H1 (cell line): ENCODE data around the gene GSTCD. TPM values are rescaled to one million over a fixed set of nuclear protein-coding genes. Genes with fewer than 3 reads are reported as not detected.

Experiments
- CTCF ChIA-PET: fragments of 300-600 bp; sonication (Branson Sonifier 250); formaldehyde crosslinking; loops from one replicate; lab custom pipeline; 2021; ENCODE audit not compliant: partially characterized antibody; lab: Charles Lee
- POLR2A ChIA-PET: fragments of 300-600 bp; sonication (Branson Sonifier 250); formaldehyde crosslinking; loops from one replicate; lab custom pipeline; 2021; ENCODE audit warnings: inconsistent platforms; ENCODE audit not compliant: partially characterized antibody; lab: Charles Lee
- DNase-seq, 2 experiments: peaks; one replicate each; pipeline versions ENCODE4 v3.0.0 to v3.0.0-alpha.2; 2010 to 2022; ENCODE audit warnings: low spot score in 2 of 2, low read depth in 1 of 2, mixed read lengths in 1 of 2
- FAIRE-seq: peaks from 2 replicates; lab custom pipeline; 2011; peaks lifted over from hg19 to GRCh38; lab: Jason Lieb, UNC
- H2AFZ ChIP-seq: 2 replicates; pipeline ENCODE4 v1.8.1; 2012; ENCODE audit warnings: low read length, inconsistent platforms
- H2AK5ac ChIP-seq: 2 replicates; pipeline ENCODE4 v1.6.1; 2013; ENCODE audit warnings: low read depth, low read length
- H2BK120ac ChIP-seq: replicated peaks from 2 replicates; pipeline ENCODE3; 2013; ENCODE audit warnings: low read depth, low read length, inconsistent platforms
- H2BK12ac ChIP-seq: 2 replicates; pipeline ENCODE4 v1.6.1; 2013; ENCODE audit warnings: low read depth, low read length
- H2BK15ac ChIP-seq: 2 replicates; pipeline ENCODE4 v1.6.1; 2013; ENCODE audit warnings: low read length
- H2BK20ac ChIP-seq: 2 replicates; pipeline ENCODE4 v1.6.1; 2013; ENCODE audit warnings: low read length
- H2BK5ac ChIP-seq: 2 replicates; pipeline ENCODE4 v1.6.1; 2013; ENCODE audit warnings: low read depth, low read length
- H3K14ac ChIP-seq: 2 replicates; pipeline ENCODE4 v1.6.1; 2013; ENCODE audit warnings: inconsistent platforms; ENCODE audit not compliant: insufficient read length
- H3K18ac ChIP-seq: 2 replicates; pipeline ENCODE4 v1.6.1; 2013; ENCODE audit warnings: low read length; ENCODE audit errors: extremely low read depth
- H3K23ac ChIP-seq: 2 replicates; pipeline ENCODE4 v1.6.1; 2013; ENCODE audit warnings: inconsistent platforms; ENCODE audit not compliant: insufficient read length
- H3K23me2 ChIP-seq: 2 replicates; pipeline ENCODE4 v1.6.1; 2013; ENCODE audit warnings: low read depth, low read length
- H3K27ac ChIP-seq: 2 replicates; pipeline ENCODE4 v1.6.1; 2011; ENCODE audit warnings: low read depth, low read length, inconsistent platforms
- H3K27me3 ChIP-seq, 4 experiments: replicated peaks in 1 of 4; 1 replicate in 1 of 4; 2 replicates in 3 of 4; pipeline versions ENCODE4 v1.6.1 to v1.8.1; 2011 to 2013; ENCODE audit warnings: low read length in 3 of 4, mild to moderate bottlenecking in 3 of 4, inconsistent platforms in 2 of 4, mixed read lengths in 2 of 4, moderate library complexity in 1 of 4; ENCODE audit not compliant: control insufficient read depth in 3 of 4, insufficient read depth in 3 of 4; ENCODE audit errors: extremely low read depth in 1 of 4
- H3K36me3 ChIP-seq, 4 experiments: 2 replicates each; pipeline versions ENCODE4 v1.6.1 to v1.8.1; 2011 to 2013; ENCODE audit warnings: mild to moderate bottlenecking in 4 of 4, low read length in 3 of 4, moderate library complexity in 2 of 4, control low read depth in 1 of 4, inconsistent platforms in 1 of 4; ENCODE audit not compliant: insufficient read depth in 4 of 4, control insufficient read depth in 2 of 4
- H3K4ac ChIP-seq: replicated peaks from 2 replicates; pipeline ENCODE3; 2013; ENCODE audit warnings: low read length, low read depth, mixed read lengths, inconsistent platforms; ENCODE audit not compliant: insufficient read length
- H3K4me1 ChIP-seq, 4 experiments: replicated peaks in 1 of 4; 1 replicate in 1 of 4; 2 replicates in 3 of 4; pipeline versions ENCODE4 v1.6.1 to v1.8.1; 2011 to 2013; ENCODE audit warnings: low read length in 3 of 4, inconsistent platforms in 2 of 4, mixed read lengths in 1 of 4; ENCODE audit not compliant: insufficient read depth in 4 of 4, control insufficient read depth in 3 of 4
- H3K4me2 ChIP-seq, 2 experiments: 2 replicates each; pipeline versions ENCODE4 v1.6.1 to v1.8.1; 2011 to 2013; ENCODE audit warnings: low read depth in 2 of 2, low read length in 2 of 2, control low read depth in 1 of 2, inconsistent platforms in 1 of 2, mild to moderate bottlenecking in 1 of 2; ENCODE audit not compliant: insufficient read depth in 1 of 2
- H3K4me3 ChIP-seq, 4 experiments: fragments of 200-600, 300-600 bp in 1 of 4; sonication (generic), shearing (Covaris generic), sonication (Bioruptor Twin) in 1 of 4; 2 replicates each; pipeline versions ENCODE4 v1.5.1 to v1.8.1; 2011 to 2016; ENCODE audit warnings: low read length in 4 of 4, low read depth in 3 of 4, control low read depth in 2 of 4, inconsistent platforms in 2 of 4, mild to moderate bottlenecking in 2 of 4, mixed read lengths in 1 of 4, moderate library complexity in 1 of 4; ENCODE audit not compliant: insufficient read depth in 2 of 4; ENCODE audit errors: extremely low read depth in 1 of 4
- H3K56ac ChIP-seq: replicated peaks from 2 replicates; pipeline ENCODE3; 2013; ENCODE audit warnings: low read depth, mild to moderate bottlenecking, mixed read lengths, low read length, inconsistent platforms; ENCODE audit not compliant: insufficient read length
- H3K79me1 ChIP-seq: 2 replicates; pipeline ENCODE4 v1.6.1; 2013; ENCODE audit warnings: low read depth, low read length, control low read depth
- H3K79me2 ChIP-seq, 2 experiments: 2 replicates each; pipeline versions ENCODE4 v1.6.1 to v1.8.1; 2012 to 2013; ENCODE audit warnings: low read length in 2 of 2, mild to moderate bottlenecking in 2 of 2, inconsistent platforms in 1 of 2; ENCODE audit not compliant: insufficient read depth in 2 of 2, control insufficient read depth in 1 of 2
- H3K9ac ChIP-seq, 4 experiments: replicated peaks in 1 of 4; 1 replicate in 1 of 4; 2 replicates in 3 of 4; pipeline versions ENCODE4 v1.6.1 to v1.8.1; 2011 to 2013; ENCODE audit warnings: low read depth in 3 of 4, low read length in 3 of 4, control low read depth in 2 of 4, mild to moderate bottlenecking in 2 of 4, moderate library complexity in 2 of 4, inconsistent platforms in 1 of 4; ENCODE audit errors: extremely low read depth in 1 of 4
- H3K9me3 ChIP-seq, 2 experiments: 2 replicates each; pipeline versions ENCODE4 v1.6.1 to v1.8.1; 2012 to 2013; ENCODE audit warnings: mild to moderate bottlenecking in 2 of 2, moderate library complexity in 2 of 2, control low read depth in 1 of 2, inconsistent platforms in 1 of 2, low read depth in 1 of 2, low read length in 1 of 2, mixed read lengths in 1 of 2; ENCODE audit not compliant: insufficient read depth in 2 of 2
- H4K20me1 ChIP-seq, 2 experiments: replicated peaks in 1 of 2; 2 replicates each; pipeline versions ENCODE3 to v1.8.1; 2011 to 2013; ENCODE audit warnings: inconsistent platforms in 2 of 2, low read length in 2 of 2, mild to moderate bottlenecking in 1 of 2; ENCODE audit not compliant: insufficient read depth in 2 of 2, control insufficient read depth in 1 of 2
- H4K5ac ChIP-seq: 2 replicates; pipeline ENCODE4 v1.6.1; 2013; ENCODE audit warnings: low read length, low read depth, mixed read lengths, inconsistent platforms; ENCODE audit not compliant: insufficient read length
- H4K8ac ChIP-seq: 2 replicates; pipeline ENCODE4 v1.8.0; 2013; ENCODE audit warnings: mild to moderate bottlenecking, moderate library complexity, low read length, inconsistent platforms; ENCODE audit not compliant: insufficient read depth; ENCODE audit errors: extremely low read depth
- H4K91ac ChIP-seq: replicated peaks from 2 replicates; pipeline ENCODE3; 2013; ENCODE audit warnings: low read length, mixed read lengths, inconsistent platforms; ENCODE audit not compliant: insufficient read length
- WGBS, 2 experiments: shearing (Covaris generic) in 1 of 2; methylation state at CpG; one replicate each; pipeline versions ENCODE4 v1.1.6 to v1.1.7; 2013 to 2015; ENCODE audit warnings: low lambda C conversion rate in 2 of 2, mixed read lengths in 2 of 2, inconsistent platforms in 1 of 2, low coverage in 1 of 2, missing lambda C conversion rate in 1 of 2; ENCODE audit not compliant: insufficient replicate concordance in 2 of 2, insufficient coverage in 1 of 2, insufficient read length in 1 of 2; ENCODE audit errors: extremely low coverage in 1 of 2, missing lambda C conversion rate in 1 of 2; 5-methylcytosine and 5-hydroxymethylcytosine counted together
- polyA plus RNA-seq, 7 experiments: library from polyadenylated mRNA; depleted of rRNA in 3 of 7; stranded (reverse) in 5 of 7; unstranded in 2 of 7; fragments of >200 nt in 5 of 7; fragments of 200-250 nt in 2 of 7; gene quantifications; 1 replicate in 5 of 7; 2 replicates in 1 of 7; 4 replicates in 1 of 7; pipeline versions ENCODE4 v1.2.1 to v1.2.3, GENCODE V29; 2011 to 2013; ENCODE audit warnings: missing spikeins in 2 of 7, mixed read lengths in 2 of 7
- total RNA-seq: library from RNA; stranded (reverse); fragmentation: NEBNext Ultra II Directional; extraction: Animal tissue kit (Norgen Biotek cat#: 25700); gene quantifications from 2 replicates; pipeline ENCODE4 v1.2.1, GENCODE V29; 2021

GSTCD gene
- total and polyA plus RNA-seq, 2 of the 8 experiments (the other 6 are each of a cell fraction or from before 2014, with no cell fraction given): 8.5 to 24.6 TPM

DNA sequence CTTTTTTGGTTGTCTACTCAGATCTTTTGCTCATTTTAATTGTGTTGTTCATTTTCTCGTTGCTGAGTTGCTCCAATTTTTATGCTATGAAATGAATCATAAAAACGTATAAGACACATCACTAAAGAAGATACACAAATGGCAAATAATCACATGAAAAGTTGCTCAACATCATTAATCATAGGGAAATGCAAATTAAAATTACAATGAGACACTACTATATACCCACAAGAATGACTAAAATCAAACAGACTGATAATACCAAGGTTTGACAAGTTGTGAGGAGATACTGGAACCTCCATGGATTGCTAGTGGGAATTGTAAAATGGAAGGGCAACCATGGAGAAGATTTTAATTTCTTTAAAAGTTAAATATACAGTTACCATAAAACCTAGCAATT is 17.0 kb downstream of the GSTCD start:
- Histone ChIP-seq H3K56ac (no peak overlapping the region), H3K27ac (no peak overlapping the region), H4K91ac (no peak overlapping the region), H3K27me3 (no peaks in the 10 kb centered on the region), H2BK120ac (no peak overlapping the region), H3K9me3 (no peaks in the 10 kb centered on the region), H3K14ac (no peak overlapping the region), H3K23ac (no peak overlapping the region), H4K5ac (no peak overlapping the region), H3K79me1 (no peaks in the 10 kb centered on the region), H3K4ac (no peak overlapping the region), H3K4me1 (no peaks in the 10 kb centered on the region), H3K18ac (no peak overlapping the region), H2BK15ac (no peak overlapping the region), H2BK12ac (no peak overlapping the region), H2AFZ (no peak overlapping the region), H3K9ac (no peak overlapping the region), H2AK5ac (no peak overlapping the region), H2BK20ac (no peak overlapping the region), H3K23me2 (no peaks in the 10 kb centered on the region), H3K4me3 (no peak overlapping the region), H4K20me1 (no peaks in the 10 kb centered on the region), H3K36me3 (peaks cover 0 to 33% (median 4%) of the 10 kb centered on the region in 4 experiments; a peak in 4 of 8 replicates), H3K4me2 (no peak overlapping the region), H2BK5ac (no peak overlapping the region), H4K8ac (no peak overlapping the region), H3K79me2 (no peaks in the 10 kb centered on the region)
- FAIRE-seq (no peak), DNase-seq (no peak)
- CTCF ChIA-PET: no interaction called here
- POLR2A ChIA-PET: no interaction called here
- 86% methylated on average over 2 of the region's 2 CpGs; no CpG with 5 or more reads in 1 of the 2 experiments for WGBS, 2 experiments
